K562 (cell line): Measurements from ENCODE around the gene FOXRED2. TPM values are rescaled to one million over a fixed set of nuclear protein-coding genes. Genes with fewer than 3 reads are reported as not detected.

Experiments used
- BDP1 ChIP-seq: IDR thresholded peaks from 3 replicates; pipeline ENCODE4 v1.6.1; 2011; ENCODE audit not compliant: insufficient read length, insufficient read depth
- CXXC5 ChIP-seq: fragments of 250-450 bp; sonication (Bioruptor Pico); IDR thresholded peaks from 2 replicates; pipeline ENCODE4 v1.8.0; 2022; ENCODE audit warnings: inconsistent platforms, mild to moderate bottlenecking, moderate library complexity
- FOXM1 ChIP-seq, 2 experiments: fragments of 450-650 bp in 1 of 2; sonication (generic) in 1 of 2; formaldehyde crosslinking in 1 of 2; IDR thresholded peaks; 2 replicates each; pipeline versions ENCODE4 v1.6.1 to v1.9.0; 2017 to 2022; ENCODE audit warnings: low read depth in 2 of 2, mild to moderate bottlenecking in 2 of 2, missing genetic modification reagents in 1 of 2, moderate library complexity in 1 of 2
- MAZ ChIP-seq, 2 experiments: fragments of 450-650 bp in 1 of 2; sonication (generic) in 1 of 2; formaldehyde crosslinking; IDR thresholded peaks in 1 of 2; conservative IDR thresholded peaks in 1 of 2; 2 replicates each; pipeline versions ENCODE4 v1.4.0 to v1.5.0; 2020; ENCODE audit warnings: mild to moderate bottlenecking in 1 of 2, missing genetic modification reagents in 1 of 2
- PCBP1 ChIP-seq: fragments of 200-400 bp; formaldehyde crosslinking; IDR thresholded peaks from 2 replicates; pipeline ENCODE4 v1.6.1; 2018; ENCODE audit warnings: mild to moderate bottlenecking, low read depth, low read length; ENCODE audit not compliant: poor library complexity, severe bottlenecking
- SMARCB1 ChIP-seq: IDR thresholded peaks from 2 replicates; pipeline ENCODE4 v1.6.1; 2011; ENCODE audit warnings: improper control_type of control experiment, low read depth; ENCODE audit not compliant: insufficient read length
- STAT5B ChIP-seq: fragments of 250-450 bp; sonication (Bioruptor Pico); IDR thresholded peaks from 2 replicates; pipeline ENCODE4 v1.8.0; 2021; ENCODE audit warnings: mild to moderate bottlenecking, inconsistent platforms
- ZNF146 ChIP-seq: IDR thresholded peaks from one replicate; pipeline ENCODE4 v1.6.1; 2018; ENCODE audit warnings: missing compliant biosample characterization; ENCODE audit not compliant: unreplicated experiment
- ZNF316 ChIP-seq: fragments of 450-650 bp; IDR thresholded peaks from 2 replicates; pipeline ENCODE4 v1.6.1; 2016
- ZNF584 ChIP-seq: fragments of 200-800 bp; sonication (Bioruptor generic); IDR thresholded peaks from 2 replicates; pipeline ENCODE4 v1.6.1; 2016; ENCODE audit warnings: low read depth, mild to moderate bottlenecking, missing genetic modification characterization, missing compliant biosample characterization
- ZNF589 ChIP-seq: fragments of 200-800 bp; sonication (Bioruptor generic); IDR thresholded peaks from 2 replicates; pipeline ENCODE4 v1.6.1; 2016; ENCODE audit warnings: low read depth, missing genetic modification characterization, missing compliant biosample characterization
- ZNF778 ChIP-seq: fragments of 450-650 bp; formaldehyde crosslinking; IDR thresholded peaks from 2 replicates; pipeline ENCODE4 v1.4.0; 2020; ENCODE audit warnings: mild to moderate bottlenecking, moderate library complexity
- polyA plus RNA-seq, 8 experiments: library from polyadenylated mRNA; depleted of rRNA in 4 of 8; stranded (reverse) in 5 of 8; unstranded in 3 of 8; fragments of >200 nt; fragmentation: Nextera tagmentation in 2 of 8; fragmentation: Illumina TruSeq in 1 of 8; extraction: Ambion mirVana in 2 of 8; extraction: Trizol in 1 of 8; gene quantifications; 2 replicates each; pipeline versions ENCODE4 v1.2.1 to v1.2.3, GENCODE V29; 2011 to 2014; ENCODE audit warnings: inconsistent platforms in 1 of 8, missing spikeins in 1 of 8
- total RNA-seq, 7 experiments: library from RNA; depleted of rRNA in 6 of 7; stranded (reverse); fragments of >200 nt in 6 of 7; fragmentation: Illumina TruSeq in 2 of 7; extraction: Trizol in 2 of 7; gene quantifications; 2 replicates each; pipeline versions ENCODE4 v1.2.1 to v1.2.3, GENCODE V29; 2011 to 2021; ENCODE audit warnings: low replicate concordance in 1 of 7
- TF ChIP-seq, protein P1 (sequence below): fragments of 450-650 bp; formaldehyde crosslinking; conservative IDR thresholded peaks from 2 replicates; pipeline ENCODE4 v1.4.0; 2022; ENCODE audit warnings: mild to moderate bottlenecking, missing genetic modification characterization
- TF ChIP-seq, protein P2 (sequence below): fragments of 250-450 bp; sonication (Bioruptor Pico); IDR thresholded peaks from 2 replicates; pipeline ENCODE4 v1.4.0; 2020; ENCODE audit warnings: mild to moderate bottlenecking, moderate library complexity
- TF ChIP-seq, protein P3 (sequence below): fragments of 200-400 bp; formaldehyde crosslinking; IDR thresholded peaks from 2 replicates; pipeline ENCODE4 v1.6.1; 2017; ENCODE audit warnings: mild to moderate bottlenecking, low read depth, low read length, moderate library complexity
- TF ChIP-seq, protein P4 (sequence below): sonication (generic); formaldehyde crosslinking; IDR thresholded peaks from 2 replicates; pipeline ENCODE4 v1.8.0; 2022; ENCODE audit warnings: mild to moderate bottlenecking, missing genetic modification reagents

The FOXRED2 gene
- total and polyA plus RNA-seq, 9 of the 15 experiments (the other 6 are each of a cell fraction or from before 2014, with no cell fraction given), result 2.8 to 48.4 (median 7.8) TPM

DNA sequence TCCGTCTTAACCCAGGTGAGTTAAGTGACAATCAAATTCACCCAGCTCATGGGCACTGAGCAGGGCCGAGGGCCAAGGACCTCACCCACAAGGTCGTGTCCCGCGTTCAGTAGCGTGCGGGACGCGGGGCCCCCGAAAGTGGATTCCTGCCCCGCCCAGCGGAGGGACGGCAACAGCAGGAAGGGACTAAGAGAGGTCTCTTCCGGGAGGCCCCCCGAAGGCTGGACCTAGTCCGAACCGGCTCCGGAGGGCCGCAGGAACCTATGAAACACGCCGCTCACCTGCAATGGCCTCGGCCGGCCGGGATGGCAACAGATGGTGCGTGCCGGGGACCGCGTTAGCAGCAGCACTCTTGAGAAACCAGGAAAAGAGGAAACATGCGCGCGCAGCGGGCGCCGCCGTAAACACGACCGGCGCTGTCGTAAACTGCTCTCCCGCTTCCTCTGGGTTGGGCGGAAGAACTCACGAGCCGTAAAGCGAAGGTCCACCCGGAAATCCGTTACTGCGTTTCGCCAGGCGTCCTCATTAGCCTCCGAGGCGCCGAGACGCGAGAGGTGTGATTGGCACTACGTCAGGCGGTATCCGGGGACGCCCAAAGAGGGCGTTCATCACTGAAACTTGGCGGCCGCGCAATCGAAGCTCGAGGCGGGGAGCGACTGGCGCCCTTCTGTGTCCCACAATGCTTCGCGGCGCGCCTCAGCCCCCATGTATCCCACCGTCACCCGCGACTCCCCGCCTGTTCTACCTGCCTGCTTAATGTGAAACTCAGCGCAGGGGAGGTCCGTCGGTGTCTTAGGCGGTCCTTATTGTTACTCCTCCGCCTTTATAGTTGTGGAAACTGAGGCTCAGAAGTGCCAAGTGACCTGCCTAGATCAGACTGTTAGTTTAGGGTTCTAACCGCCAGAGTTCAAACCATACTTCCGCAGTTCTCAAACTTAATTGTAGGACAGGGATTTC, 22.2 kb upstream of the FOXRED2 start, which contains the start of gene EIF3D (continued):
- TF ChIP-seq ZNF589 (0 out of 2 replicates have a peak, but pooled peaks have one; percentile 24), ZNF584 (CRISPR knock-in tag) (no peak), ZNF316 (no peak), FOXM1 (IDR thresholded peaks at IDR 0.05; ENCODE audit: low read depth) (0 out of 2 replicates have a peak, but pooled peaks have one; percentile 10), FOXM1 (CRISPR knock-in tag; IDR thresholded peaks at IDR 0.05; ENCODE audit: low read depth) (no peak), STAT5B (CRISPR knock-in tag) (no peak), CXXC5 (CRISPR knock-in tag) (peak; percentile 85), ZNF146 (no peak), BDP1 (no peak), PCBP1 (no peak), SMARCB1 (no peak), ZNF778 (CRISPR knock-in tag) (no peak), MAZ (CRISPR knock-in tag; conservative IDR thresholded peaks at IDR 0.05 in 1 of 2, IDR thresholded peaks at IDR 0.05 in 1 of 2) (peak; percentile 53 to 58)
- TF ChIP-seq, protein P1, sequence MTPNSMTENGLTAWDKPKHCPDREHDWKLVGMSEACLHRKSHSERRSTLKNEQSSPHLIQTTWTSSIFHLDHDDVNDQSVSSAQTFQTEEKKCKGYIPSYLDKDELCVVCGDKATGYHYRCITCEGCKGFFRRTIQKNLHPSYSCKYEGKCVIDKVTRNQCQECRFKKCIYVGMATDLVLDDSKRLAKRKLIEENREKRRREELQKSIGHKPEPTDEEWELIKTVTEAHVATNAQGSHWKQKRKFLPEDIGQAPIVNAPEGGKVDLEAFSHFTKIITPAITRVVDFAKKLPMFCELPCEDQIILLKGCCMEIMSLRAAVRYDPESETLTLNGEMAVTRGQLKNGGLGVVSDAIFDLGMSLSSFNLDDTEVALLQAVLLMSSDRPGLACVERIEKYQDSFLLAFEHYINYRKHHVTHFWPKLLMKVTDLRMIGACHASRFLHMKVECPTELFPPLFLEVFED (CRISPR knock-in tag), result no peak
- TF ChIP-seq, protein P2, sequence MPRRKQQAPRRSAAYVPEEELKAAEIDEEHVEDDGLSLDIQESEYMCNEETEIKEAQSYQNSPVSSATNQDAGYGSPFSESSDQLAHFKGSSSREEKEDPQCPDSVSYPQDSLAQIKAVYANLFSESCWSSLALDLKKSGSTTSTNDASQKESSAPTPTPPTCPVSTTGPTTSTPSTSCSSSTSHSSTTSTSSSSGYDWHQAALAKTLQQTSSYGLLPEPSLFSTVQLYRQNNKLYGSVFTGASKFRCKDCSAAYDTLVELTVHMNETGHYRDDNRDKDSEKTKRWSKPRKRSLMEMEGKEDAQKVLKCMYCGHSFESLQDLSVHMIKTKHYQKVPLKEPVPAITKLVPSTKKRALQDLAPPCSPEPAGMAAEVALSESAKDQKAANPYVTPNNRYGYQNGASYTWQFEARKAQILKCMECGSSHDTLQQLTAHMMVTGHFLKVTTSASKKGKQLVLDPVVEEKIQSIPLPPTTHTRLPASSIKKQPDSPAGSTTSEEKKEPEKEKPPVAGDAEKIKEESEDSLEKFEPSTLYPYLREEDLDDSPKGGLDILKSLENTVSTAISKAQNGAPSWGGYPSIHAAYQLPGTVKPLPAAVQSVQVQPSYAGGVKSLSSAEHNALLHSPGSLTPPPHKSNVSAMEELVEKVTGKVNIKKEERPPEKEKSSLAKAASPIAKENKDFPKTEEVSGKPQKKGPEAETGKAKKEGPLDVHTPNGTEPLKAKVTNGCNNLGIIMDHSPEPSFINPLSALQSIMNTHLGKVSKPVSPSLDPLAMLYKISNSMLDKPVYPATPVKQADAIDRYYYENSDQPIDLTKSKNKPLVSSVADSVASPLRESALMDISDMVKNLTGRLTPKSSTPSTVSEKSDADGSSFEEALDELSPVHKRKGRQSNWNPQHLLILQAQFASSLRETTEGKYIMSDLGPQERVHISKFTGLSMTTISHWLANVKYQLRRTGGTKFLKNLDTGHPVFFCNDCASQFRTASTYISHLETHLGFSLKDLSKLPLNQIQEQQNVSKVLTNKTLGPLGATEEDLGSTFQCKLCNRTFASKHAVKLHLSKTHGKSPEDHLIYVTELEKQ (CRISPR knock-in tag), result no peak
- TF ChIP-seq, protein P3, sequence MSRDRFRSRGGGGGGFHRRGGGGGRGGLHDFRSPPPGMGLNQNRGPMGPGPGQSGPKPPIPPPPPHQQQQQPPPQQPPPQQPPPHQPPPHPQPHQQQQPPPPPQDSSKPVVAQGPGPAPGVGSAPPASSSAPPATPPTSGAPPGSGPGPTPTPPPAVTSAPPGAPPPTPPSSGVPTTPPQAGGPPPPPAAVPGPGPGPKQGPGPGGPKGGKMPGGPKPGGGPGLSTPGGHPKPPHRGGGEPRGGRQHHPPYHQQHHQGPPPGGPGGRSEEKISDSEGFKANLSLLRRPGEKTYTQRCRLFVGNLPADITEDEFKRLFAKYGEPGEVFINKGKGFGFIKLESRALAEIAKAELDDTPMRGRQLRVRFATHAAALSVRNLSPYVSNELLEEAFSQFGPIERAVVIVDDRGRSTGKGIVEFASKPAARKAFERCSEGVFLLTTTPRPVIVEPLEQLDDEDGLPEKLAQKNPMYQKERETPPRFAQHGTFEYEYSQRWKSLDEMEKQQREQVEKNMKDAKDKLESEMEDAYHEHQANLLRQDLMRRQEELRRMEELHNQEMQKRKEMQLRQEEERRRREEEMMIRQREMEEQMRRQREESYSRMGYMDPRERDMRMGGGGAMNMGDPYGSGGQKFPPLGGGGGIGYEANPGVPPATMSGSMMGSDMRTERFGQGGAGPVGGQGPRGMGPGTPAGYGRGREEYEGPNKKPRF, result no peak
- TF ChIP-seq, protein P4, sequence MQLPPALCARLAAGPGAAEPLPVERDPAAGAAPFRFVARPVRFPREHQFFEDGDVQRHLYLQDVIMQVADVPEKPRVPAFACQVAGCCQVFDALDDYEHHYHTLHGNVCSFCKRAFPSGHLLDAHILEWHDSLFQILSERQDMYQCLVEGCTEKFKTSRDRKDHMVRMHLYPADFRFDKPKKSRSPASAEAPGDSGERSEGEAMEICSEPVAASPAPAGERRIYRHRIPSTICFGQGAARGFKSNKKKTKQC (CRISPR knock-in tag), result no peak
